DOHH2 (cell line): ENCODE results near the gene TNPO3.
A peak's percentile ranks its signal among the peaks of the same experiment; 100 is the strongest.

Experiments used
- EZH2phosphoT487 ChIP-seq: fragments of 200-600 bp; sonication (generic); IDR thresholded peaks from 2 replicates; pipeline ENCODE4 v1.6.1; 2017; ENCODE audit warnings: borderline replicate concordance, mild to moderate bottlenecking, antibody characterized with exemption, low read length, moderate library complexity, mixed read lengths
- TF ChIP-seq, protein P1 (sequence below): fragments of 200-600 bp; sonication (generic); IDR thresholded peaks from one replicate; pipeline ENCODE4 v1.5.1; 2014; ENCODE audit warnings: antibody characterized with exemption, mild to moderate bottlenecking, low read depth, low read length; ENCODE audit not compliant: poor library complexity, severe bottlenecking

DNA sequence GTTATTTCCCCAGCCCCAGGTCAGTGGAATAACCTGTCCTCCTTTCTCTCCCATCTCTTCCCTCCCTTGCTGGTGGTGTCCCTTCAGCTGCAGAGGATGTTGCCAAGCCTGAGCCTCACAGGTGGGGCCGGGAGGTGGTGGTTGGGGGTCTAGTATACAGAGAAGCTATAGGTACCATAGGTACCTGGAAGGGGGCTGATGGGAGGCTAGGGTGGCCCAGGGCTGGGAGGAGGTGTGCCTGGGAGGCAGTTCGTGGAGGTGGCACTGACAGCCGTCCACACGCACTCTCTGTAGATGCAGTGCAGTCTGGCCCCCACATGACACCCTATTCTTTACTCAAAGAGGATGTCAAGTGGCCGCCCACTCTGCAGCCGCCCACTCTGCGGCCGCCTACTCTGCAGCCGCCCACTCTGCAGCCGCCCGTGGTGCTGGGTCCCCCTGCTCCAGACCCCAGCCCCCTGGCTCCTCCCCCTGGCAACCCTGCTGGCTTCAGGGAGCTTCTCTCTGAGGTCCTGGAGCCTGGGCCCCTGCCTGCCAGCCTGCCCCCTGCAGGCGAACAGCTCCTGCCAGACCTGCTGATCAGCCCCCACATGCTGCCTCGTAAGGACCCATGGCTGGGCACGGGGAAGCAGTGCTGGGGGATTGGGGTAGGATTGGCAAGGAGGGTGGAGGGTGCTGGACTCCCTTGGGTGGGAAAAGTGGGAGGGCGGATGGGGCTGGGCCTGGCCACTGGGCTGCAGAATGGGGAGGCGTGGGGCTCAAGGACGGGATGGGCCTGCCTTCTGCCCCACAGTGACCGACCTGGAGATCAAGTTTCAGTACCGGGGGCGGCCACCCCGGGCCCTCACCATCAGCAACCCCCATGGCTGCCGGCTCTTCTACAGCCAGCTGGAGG, 107.7 kb downstream of the TNPO3 start:
- TF ChIP-seq, protein P1, sequence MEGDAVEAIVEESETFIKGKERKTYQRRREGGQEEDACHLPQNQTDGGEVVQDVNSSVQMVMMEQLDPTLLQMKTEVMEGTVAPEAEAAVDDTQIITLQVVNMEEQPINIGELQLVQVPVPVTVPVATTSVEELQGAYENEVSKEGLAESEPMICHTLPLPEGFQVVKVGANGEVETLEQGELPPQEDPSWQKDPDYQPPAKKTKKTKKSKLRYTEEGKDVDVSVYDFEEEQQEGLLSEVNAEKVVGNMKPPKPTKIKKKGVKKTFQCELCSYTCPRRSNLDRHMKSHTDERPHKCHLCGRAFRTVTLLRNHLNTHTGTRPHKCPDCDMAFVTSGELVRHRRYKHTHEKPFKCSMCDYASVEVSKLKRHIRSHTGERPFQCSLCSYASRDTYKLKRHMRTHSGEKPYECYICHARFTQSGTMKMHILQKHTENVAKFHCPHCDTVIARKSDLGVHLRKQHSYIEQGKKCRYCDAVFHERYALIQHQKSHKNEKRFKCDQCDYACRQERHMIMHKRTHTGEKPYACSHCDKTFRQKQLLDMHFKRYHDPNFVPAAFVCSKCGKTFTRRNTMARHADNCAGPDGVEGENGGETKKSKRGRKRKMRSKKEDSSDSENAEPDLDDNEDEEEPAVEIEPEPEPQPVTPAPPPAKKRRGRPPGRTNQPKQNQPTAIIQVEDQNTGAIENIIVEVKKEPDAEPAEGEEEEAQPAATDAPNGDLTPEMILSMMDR = peak; percentile 80
- TF ChIP-seq EZH2phosphoT487 = no peak
